ENCODE measurements around the gene HBQ1.
"Not testable (repeated sequence)": the region's sequence is repeated elsewhere in the genome, so short reads cannot be mapped to it uniquely, and the experiment has no call there.

The HBQ1 gene

GRCh38 chr16:160691-161190, 19.5 kb upstream of the HBQ1 start:
- CTCF ChIA-PET: interaction anchor here (0.8 to 1.0 kb wide), 2 partner anchors 20 to 21 kb away, joined by 3 read pairs; partner anchors contain the start of gene HBQ1
- Histone ChIP-seq H3K9me3 (ENCODE audit: control insufficient read depth, insufficient read depth, low read depth, low read length) (no peaks in the 10 kb centered on the region), H3K4me1 (ENCODE audit: control insufficient read depth, insufficient read depth, low read length) (no peaks in the 10 kb centered on the region), H3K27ac (ENCODE audit: extremely low read depth, low read depth, low read length) (no peak overlapping the region), H3K36me3 (ENCODE audit: control insufficient read depth in 2 of 2, insufficient read depth in 1 of 2, low read length in 2 of 2) (no peaks in the 10 kb centered on the region), H3K4me3 (ENCODE audit: low read depth, low read length) (no peak overlapping the region)
- TF ChIP-seq ZNF266 (tag by site-specific recombination; IDR thresholded peaks at IDR 0.05; ENCODE audit: low read depth) (no peak), ZNF18 (tag by site-specific recombination; IDR thresholded peaks at IDR 0.05) (no peak), ZBTB44 (tag by site-specific recombination; IDR thresholded peaks at IDR 0.05) (no peak), ZNF549 (tag by site-specific recombination; IDR thresholded peaks at IDR 0.05) (no peak), ZNF629 (tag by site-specific recombination; IDR thresholded peaks at IDR 0.05) (no peak), ZNF473 (tag by site-specific recombination; IDR thresholded peaks at IDR 0.05) (no peak), ZNF214 (tag by site-specific recombination; IDR thresholded peaks at IDR 0.05; ENCODE audit: borderline replicate concordance) (no peak), SP2 (tag by site-specific recombination; IDR thresholded peaks at IDR 0.05) (no peak), ZNF560 (tag by site-specific recombination; IDR thresholded peaks at IDR 0.05; ENCODE audit: borderline replicate concordance) (no peak), ZNF529 (tag by site-specific recombination; IDR thresholded peaks at IDR 0.05; ENCODE audit: insufficient replicate concordance) (no peak), KLF1 (tag by site-specific recombination; IDR thresholded peaks at IDR 0.05) (no peak), ZNF140 (tag by site-specific recombination; IDR thresholded peaks at IDR 0.05) (no peak)
- POLR2A ChIA-PET: interaction anchor here (1.4 kb wide), 1 partner anchor 10 kb away, joined by 6 read pairs; no protein-coding TSS in a partner anchor

GRCh38 chr16:162271-162991, 17.8 kb upstream of the HBQ1 start:
- POLR2A ChIA-PET: interaction anchor here (0.5 to 1.4 kb wide), 2 partner anchors 8 to 38 kb away, joined by 3 to 6 read pairs; no protein-coding TSS in a partner anchor
- Histone ChIP-seq H3K4me1 (ENCODE audit: control insufficient read depth, insufficient read depth, low read length) (no peaks in the 10 kb centered on the region), H3K4me3 (ENCODE audit: low read depth, low read length) (no peak overlapping the region), H3K27ac (ENCODE audit: extremely low read depth, low read depth, low read length) (no peak overlapping the region), H3K36me3 (ENCODE audit: control insufficient read depth in 2 of 2, insufficient read depth in 1 of 2, low read length in 2 of 2) (no peaks in the 10 kb centered on the region), H3K9me3 (ENCODE audit: control insufficient read depth, insufficient read depth, low read depth, low read length) (no peaks in the 10 kb centered on the region)
- TF ChIP-seq ZNF335 (tag by site-specific recombination; conservative IDR thresholded peaks at IDR 0.05): no peak
- peak; percentile 62; the same call in 1 of the 2 replicates for TF ChIP-seq ZNF140 (tag by site-specific recombination; IDR thresholded peaks at IDR 0.05)
- CTCF ChIA-PET: no interaction called here

GRCh38 chr16:163139-163538, 17.1 kb upstream of the HBQ1 start:
- H3K9me3 ChIP-seq (ENCODE audit: control insufficient read depth, insufficient read depth, low read depth, low read length); H3K4me3 ChIP-seq (ENCODE audit: low read depth, low read length); H3K36me3 ChIP-seq (ENCODE audit: control insufficient read depth in 2 of 2, insufficient read depth in 1 of 2, low read length in 2 of 2); H3K27ac ChIP-seq (ENCODE audit: extremely low read depth, low read depth, low read length); H3K4me1 ChIP-seq (ENCODE audit: control insufficient read depth, insufficient read depth, low read length); CTCF ChIA-PET: not testable (repeated sequence)
- POLR2A ChIA-PET: interaction anchor here (0.5 kb wide), 1 partner anchor 38 kb away, joined by 3 read pairs; no protein-coding TSS in a partner anchor

- H3K4me1 ChIP-seq (ENCODE audit: control insufficient read depth, insufficient read depth, low read length); POLR2A ChIA-PET; H3K9me3 ChIP-seq (ENCODE audit: control insufficient read depth, insufficient read depth, low read depth, low read length); H3K36me3 ChIP-seq (ENCODE audit: control insufficient read depth in 2 of 2, insufficient read depth in 1 of 2, low read length in 2 of 2); CTCF ChIA-PET; H3K27ac ChIP-seq (ENCODE audit: extremely low read depth, low read depth, low read length); H3K4me3 ChIP-seq (ENCODE audit: low read depth, low read length): not testable (repeated sequence)
Measured at GRCh38 chr16:163696-164095, 16.6 kb upstream of the HBQ1 start.

GRCh38 chr16:164134-164823, 16.0 kb upstream of the HBQ1 start:
- H3K36me3 ChIP-seq (ENCODE audit: control insufficient read depth in 2 of 2, insufficient read depth in 1 of 2, low read length in 2 of 2); POLR2A ChIA-PET; H3K4me1 ChIP-seq (ENCODE audit: control insufficient read depth, insufficient read depth, low read length); H3K4me3 ChIP-seq (ENCODE audit: low read depth, low read length); CTCF ChIA-PET; H3K27ac ChIP-seq (ENCODE audit: extremely low read depth, low read depth, low read length); H3K9me3 ChIP-seq (ENCODE audit: control insufficient read depth, insufficient read depth, low read depth, low read length): not testable (repeated sequence)
